GM12878 (cell line): ENCODE measurements around the gene RNF126. TPM values are rescaled to one million over a fixed set of nuclear protein-coding genes. Genes with fewer than 3 reads are reported as not detected.

Experiments
- ATAC-seq: fragments of 200-7000 bp; cut with Tn5 transposase; 3 replicates; pipeline ENCODE4 v1.9.1; 2020; ENCODE audit warnings: mild to moderate bottlenecking, moderate library complexity
- BruUV-seq: library from RNA; stranded (reverse); fragments of 400-500 nt; replicated peaks from 2 replicates; lab custom pipeline; 2021; lab: Mats Ljungman, UMichigan
- CTCF ChIA-PET: fragments of 300-600 bp; sonication (Branson Sonifier 250); formaldehyde crosslinking; extraction: SDS; loops from one replicate; lab custom pipeline; 2021; ENCODE audit warnings: inconsistent platforms; lab: Yijun Ruan, JAX
- POLR2A ChIA-PET: fragments of 350-600 bp; formaldehyde crosslinking; extraction: SDS; loops from one replicate; lab custom pipeline; 2021; ENCODE audit warnings: inconsistent platforms; lab: Charles Lee
- RAD21 ChIA-PET: fragments of 300-600 bp; sonication (Branson Sonifier 250); formaldehyde crosslinking; loops from one replicate; lab custom pipeline; 2023; ENCODE audit warnings: antibody characterized with exemption; ENCODE audit not compliant: unreplicated experiment; lab: Charles Lee
- SMC1A ChIA-PET: fragments of 300-600 bp; sonication (Branson Sonifier 250); formaldehyde crosslinking; loops from one replicate; lab custom pipeline; 2023; ENCODE audit not compliant: unreplicated experiment, uncharacterized antibody; lab: Charles Lee
- DNase-seq: peaks from one replicate; pipeline ENCODE4 v3.0.0-alpha.2; 2011; ENCODE audit warnings: low read depth, low spot score
- FAIRE-seq: peaks from 3 replicates; lab custom pipeline; 2011; peaks lifted over from hg19 to GRCh38; lab: Jason Lieb, UNC
- H2AFZ ChIP-seq: 2 replicates; pipeline ENCODE4 v1.6.0; 2011; ENCODE audit warnings: low read depth, low read length, control low read depth; ENCODE audit not compliant: control insufficient read depth
- H3K27ac ChIP-seq: 2 replicates; pipeline ENCODE4 v1.5.1; 2011; ENCODE audit warnings: control low read depth; ENCODE audit not compliant: control insufficient read depth, insufficient read depth
- H3K27me3 ChIP-seq, 2 experiments: replicated peaks in 1 of 2; 2 replicates each; pipeline versions ENCODE4 v1.6.0 to v1.6.1; 2011; ENCODE audit warnings: low read length in 1 of 2; ENCODE audit not compliant: control insufficient read depth in 2 of 2, insufficient read depth in 2 of 2
- H3K36me3 ChIP-seq, 2 experiments: 2 replicates each; pipeline ENCODE4 v1.5.1; 2011; ENCODE audit warnings: low read length in 1 of 2; ENCODE audit not compliant: control insufficient read depth in 2 of 2, insufficient read depth in 2 of 2
- H3K4me1 ChIP-seq: 2 replicates; pipeline ENCODE4 v1.6.1; 2011; ENCODE audit warnings: mild to moderate bottlenecking, low read length, moderate library complexity, mixed read lengths; ENCODE audit not compliant: control insufficient read depth, insufficient read depth
- H3K4me2 ChIP-seq: 2 replicates; pipeline ENCODE4 v1.6.0; 2011; ENCODE audit warnings: control low read depth; ENCODE audit not compliant: control insufficient read depth, insufficient read depth
- H3K4me3 ChIP-seq: fragments of 200-600 bp; sonication (generic); 2 replicates; pipeline ENCODE4 v1.5.1; 2016
- H3K79me2 ChIP-seq: 2 replicates; pipeline ENCODE4 v1.6.0; 2011; ENCODE audit warnings: low read length; ENCODE audit not compliant: control insufficient read depth, insufficient read depth
- H3K9ac ChIP-seq: 2 replicates; pipeline ENCODE4 v1.8.0; 2011; ENCODE audit warnings: low read length, control low read depth, mixed read lengths; ENCODE audit not compliant: control insufficient read depth, insufficient read depth
- H3K9me3 ChIP-seq: replicated peaks from 3 replicates; pipeline ENCODE4 v1.5.1; 2011; ENCODE audit warnings: mild to moderate bottlenecking, low read length; ENCODE audit not compliant: control insufficient read depth, insufficient read depth
- H4K20me1 ChIP-seq: 2 replicates; pipeline ENCODE4 v1.6.0; 2011; ENCODE audit not compliant: control insufficient read depth, insufficient read depth
- BCL11A ChIP-seq: IDR thresholded peaks from 2 replicates; pipeline ENCODE4 v1.6.1; 2011; ENCODE audit warnings: low read depth, low read length
- KAT2A ChIP-seq: conservative IDR thresholded peaks from 2 replicates; pipeline ENCODE4 v1.6.1; 2011; ENCODE audit warnings: low read depth, low read length; ENCODE audit not compliant: control insufficient read depth
- PAX5 ChIP-seq: IDR thresholded peaks from 2 replicates; pipeline ENCODE4 v1.6.1; 2011; ENCODE audit warnings: low read depth, low read length, borderline replicate concordance
- RUNX3 ChIP-seq: IDR thresholded peaks from 2 replicates; pipeline ENCODE4 v1.6.1; 2012; ENCODE audit warnings: low read length, inconsistent platforms
- SREBF1 ChIP-seq: IDR thresholded peaks from 2 replicates; pipeline ENCODE4 v1.6.1; 2012; ENCODE audit warnings: mild to moderate bottlenecking, low read length
- TCF12 ChIP-seq: IDR thresholded peaks from 2 replicates; pipeline ENCODE4 v1.6.1; 2011; ENCODE audit warnings: low read depth, mild to moderate bottlenecking, low read length
- WGBS: methylation state at CpG from one replicate; pipeline ENCODE4 v1.1.6; 2016; ENCODE audit warnings: low lambda C conversion rate; ENCODE audit not compliant: insufficient replicate concordance, insufficient coverage; ENCODE audit errors: missing lambda C conversion rate; 5-methylcytosine and 5-hydroxymethylcytosine counted together
- in situ Hi-C: fragments of 300-500 bp; cut with MboI; formaldehyde crosslinking; loops from 9 replicates; pipeline ENCODE4 v1.14.3; 2018; ENCODE audit warnings: mixed read lengths
- intact Hi-C: fragments of 100-400 bp; cut with micrococcal nuclease; formaldehyde crosslinking; loops from one replicate; pipeline ENCODE4 v1.14.2; 2022; ENCODE audit not compliant: unreplicated experiment
- polyA plus RNA-seq, 11 experiments: library from polyadenylated mRNA; depleted of rRNA in 4 of 11; unstranded in 6 of 11; stranded (reverse) in 5 of 11; fragments of >200 nt; fragmentation: Nextera tagmentation in 4 of 11; fragmentation: Illumina TruSeq in 1 of 11; extraction: Ambion mirVana in 4 of 11; extraction: Trizol in 1 of 11; gene quantifications; 1 replicate in 1 of 11; 2 replicates in 10 of 11; pipeline versions ENCODE4 v1.2.1 to v1.2.3, GENCODE V29; 2011 to 2016; ENCODE audit warnings: inconsistent platforms in 2 of 11, missing spikeins in 2 of 11, low read depth in 1 of 11
- total RNA-seq, 4 experiments: library from RNA; depleted of rRNA in 3 of 4; stranded (reverse); fragments of >200 nt in 3 of 4; fragmentation: Illumina TruSeq in 1 of 4; extraction: Trizol in 1 of 4; gene quantifications; 2 replicates each; pipeline versions ENCODE4 v1.2.1 to v1.2.3, GENCODE V29; 2013 to 2021
- TF ChIP-seq, protein P1 (sequence below), 3 experiments: IDR thresholded peaks in 2 of 3; conservative IDR thresholded peaks in 1 of 3; 2 replicates each; pipeline ENCODE4 v1.5.1; 2011; ENCODE audit warnings: low read depth in 3 of 3, low read length in 3 of 3, mild to moderate bottlenecking in 3 of 3, control low read depth in 2 of 3, moderate library complexity in 2 of 3, inconsistent platforms in 1 of 3, mixed read lengths in 1 of 3; ENCODE audit not compliant: control insufficient read depth in 2 of 3, insufficient read depth in 1 of 3; ENCODE audit errors: extremely low read depth in 1 of 3

The RNF126 gene
- total and polyA plus RNA-seq, 10 of the 15 experiments (the other 5 are each of a cell fraction or from before 2014, with no cell fraction given), result 0.45 to 100 (median 50.6) TPM

DNA sequence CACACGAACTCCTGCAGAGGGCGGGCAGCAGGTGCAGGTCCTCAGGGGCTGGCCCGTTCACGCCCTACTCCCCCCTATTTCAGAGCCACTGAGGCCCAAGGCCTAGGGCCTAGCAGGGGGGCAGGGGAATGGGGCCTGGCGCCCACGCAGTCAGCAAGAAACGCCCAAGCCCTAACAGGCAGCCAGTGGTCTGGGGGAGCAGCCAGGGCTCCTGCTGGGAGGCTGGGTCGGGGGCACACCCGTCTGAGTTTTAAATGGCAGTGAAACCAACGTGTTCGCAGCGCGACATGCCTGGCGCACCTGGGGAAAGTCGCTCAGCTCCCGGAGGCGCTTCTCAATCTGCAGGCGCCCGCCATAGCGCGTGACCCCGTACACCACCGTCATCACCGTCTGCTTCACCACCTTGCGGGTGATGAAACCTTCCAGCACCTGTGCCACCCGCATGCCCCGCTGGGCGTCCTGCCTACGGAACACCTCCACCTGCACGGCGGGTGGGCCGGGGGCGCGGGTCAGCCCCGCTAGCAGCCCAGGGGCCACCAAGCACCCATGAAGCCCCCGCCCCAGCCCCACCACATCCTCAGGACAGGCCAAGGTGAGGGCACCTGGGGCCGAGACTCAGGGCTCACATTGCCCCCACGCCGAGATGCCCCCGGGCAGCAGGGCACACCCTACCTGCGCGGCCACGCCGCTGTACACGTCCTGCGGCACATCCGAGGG is 43.6 kb downstream of the RNF126 start:
- Histone ChIP-seq H3K79me2 (no peaks in the 10 kb centered on the region), H3K27ac (no peak overlapping the region), H3K36me3 (peaks cover 4 to 9% of the 10 kb centered on the region in 2 experiments; a peak in 3 of 4 replicates), H3K27me3 (no peaks in the 10 kb centered on the region)
- ATAC-seq (no peak), FAIRE-seq (no peak), DNase-seq (no peak)
- in situ Hi-C loops, result no loop called here
- no peak for TF ChIP-seq TCF12
- no peak for TF ChIP-seq KAT2A
- TF ChIP-seq, protein P1, sequence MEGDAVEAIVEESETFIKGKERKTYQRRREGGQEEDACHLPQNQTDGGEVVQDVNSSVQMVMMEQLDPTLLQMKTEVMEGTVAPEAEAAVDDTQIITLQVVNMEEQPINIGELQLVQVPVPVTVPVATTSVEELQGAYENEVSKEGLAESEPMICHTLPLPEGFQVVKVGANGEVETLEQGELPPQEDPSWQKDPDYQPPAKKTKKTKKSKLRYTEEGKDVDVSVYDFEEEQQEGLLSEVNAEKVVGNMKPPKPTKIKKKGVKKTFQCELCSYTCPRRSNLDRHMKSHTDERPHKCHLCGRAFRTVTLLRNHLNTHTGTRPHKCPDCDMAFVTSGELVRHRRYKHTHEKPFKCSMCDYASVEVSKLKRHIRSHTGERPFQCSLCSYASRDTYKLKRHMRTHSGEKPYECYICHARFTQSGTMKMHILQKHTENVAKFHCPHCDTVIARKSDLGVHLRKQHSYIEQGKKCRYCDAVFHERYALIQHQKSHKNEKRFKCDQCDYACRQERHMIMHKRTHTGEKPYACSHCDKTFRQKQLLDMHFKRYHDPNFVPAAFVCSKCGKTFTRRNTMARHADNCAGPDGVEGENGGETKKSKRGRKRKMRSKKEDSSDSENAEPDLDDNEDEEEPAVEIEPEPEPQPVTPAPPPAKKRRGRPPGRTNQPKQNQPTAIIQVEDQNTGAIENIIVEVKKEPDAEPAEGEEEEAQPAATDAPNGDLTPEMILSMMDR (IDR thresholded peaks at IDR 0.05 in 2 of 3, conservative IDR thresholded peaks at IDR 0.05 in 1 of 3; ENCODE audit: control insufficient read depth in 2 of 3, extremely low read depth in 1 of 3, insufficient read depth in 1 of 3, low read depth in 3 of 3, low read length in 3 of 3), result no peak
- no peak for TF ChIP-seq BCL11A
- no peak for TF ChIP-seq PAX5
- no peak for TF ChIP-seq SREBF1
- no peak for TF ChIP-seq RUNX3
- TF ChIP-seq, all 136 proteins: peak for 0
- Histone ChIP-seq H3K4me1 (no peaks in the 10 kb centered on the region), H2AFZ (no peak overlapping the region), H4K20me1 (no peaks in the 10 kb centered on the region), H3K9ac (no peak overlapping the region), H3K4me3 (no peak overlapping the region), H3K4me2 (no peak overlapping the region), H3K9me3 (no peaks in the 10 kb centered on the region; the same call in 2 of the 3 replicates)
- ChIA-PET RAD21 (no interaction called here), SMC1A (no interaction called here), CTCF (no interaction called here), POLR2A (no interaction called here)
- no TSS peak for BruUV-seq
- intact Hi-C loops, result no loop called here
- WGBS, result 94% methylated on average over 34 of the region's 47 CpGs
